Liver (tissue), 9 donors: ENCODE data around the gene MAN2A2. TPM values are rescaled to one million over a fixed set of nuclear protein-coding genes. Genes with fewer than 3 reads are reported as not detected.

Source experiments
- DNase-seq: peaks from one replicate; pipeline ENCODE4 v3.0.0-alpha.2; 2017; ENCODE audit warnings: low spot score
- H3K27ac ChIP-seq, 2 donors: one replicate each; pipeline ENCODE4 v1.7.0; 2013; ENCODE audit warnings: inconsistent platforms in 2 of 2, low read length in 2 of 2, control low read depth in 1 of 2, low read depth in 1 of 2, mild to moderate bottlenecking in 1 of 2
- H3K27me3 ChIP-seq, 4 donors: one replicate each; pipeline versions ENCODE4 v1.6.1 to v1.7.0; 2013; ENCODE audit warnings: low read length in 3 of 4, inconsistent platforms in 1 of 4, mild to moderate bottlenecking in 1 of 4, moderate library complexity in 1 of 4; ENCODE audit not compliant: control insufficient read depth in 4 of 4, insufficient read depth in 4 of 4
- H3K36me3 ChIP-seq, 4 donors: one replicate each; pipeline versions ENCODE4 v1.6.1 to v1.7.0; 2013; ENCODE audit warnings: low read length in 3 of 4, mild to moderate bottlenecking in 3 of 4, low read depth in 1 of 4, moderate library complexity in 1 of 4; ENCODE audit not compliant: control insufficient read depth in 4 of 4, insufficient read depth in 3 of 4
- H3K4me1 ChIP-seq, 4 donors: one replicate each; pipeline versions ENCODE4 v1.6.1 to v1.7.0; 2013; ENCODE audit warnings: low read length in 3 of 4, mild to moderate bottlenecking in 3 of 4, moderate library complexity in 1 of 4; ENCODE audit not compliant: control insufficient read depth in 4 of 4, insufficient read depth in 4 of 4
- H3K4me3 ChIP-seq, 3 donors: one replicate each; pipeline versions ENCODE4 v1.6.1 to v1.7.0; 2013; ENCODE audit warnings: low read length in 3 of 3, control low read depth in 1 of 3, low read depth in 1 of 3, mild to moderate bottlenecking in 1 of 3
- H3K9ac ChIP-seq, 2 donors: one replicate each; pipeline ENCODE4 v1.7.0; 2013; ENCODE audit warnings: low read length in 2 of 2, mild to moderate bottlenecking in 2 of 2, moderate library complexity in 2 of 2, control low read depth in 1 of 2, low read depth in 1 of 2
- H3K9me3 ChIP-seq, 4 donors: one replicate each; pipeline versions ENCODE4 v1.6.1 to v1.7.0; 2013; ENCODE audit warnings: low read length in 3 of 4; ENCODE audit not compliant: control insufficient read depth in 4 of 4
- ATF3 ChIP-seq: IDR thresholded peaks from 2 replicates; pipeline ENCODE4 v1.6.1; 2016; ENCODE audit warnings: antibody characterized with exemption
- CTCF ChIP-seq: fragments of 150-350 bp; IDR thresholded peaks from 2 replicates; pipeline ENCODE4 v1.5.1; 2017; ENCODE audit warnings: improper control_type of control experiment, low read depth, low read length; ENCODE audit not compliant: missing input control
- EGR1 ChIP-seq, 2 donors: IDR thresholded peaks; 2 replicates each; pipeline ENCODE4 v1.6.1; 2016 to 2018; ENCODE audit warnings: antibody characterized with exemption in 2 of 2, low read depth in 2 of 2
- FOXA1 ChIP-seq: IDR thresholded peaks from 2 replicates; pipeline ENCODE4 v1.6.1; 2016; ENCODE audit warnings: antibody characterized with exemption
- FOXA2 ChIP-seq: IDR thresholded peaks from 2 replicates; pipeline ENCODE4 v1.6.1; 2016; ENCODE audit warnings: antibody characterized with exemption
- GABPA ChIP-seq, 2 donors: IDR thresholded peaks in 1 of 2; conservative IDR thresholded peaks in 1 of 2; 2 replicates each; pipeline ENCODE4 v1.6.1; 2016; ENCODE audit warnings: antibody characterized with exemption in 2 of 2, mild to moderate bottlenecking in 1 of 2, moderate library complexity in 1 of 2
- HNF4A ChIP-seq, 2 donors: conservative IDR thresholded peaks; 2 replicates each; pipeline ENCODE4 v1.6.1; 2016; ENCODE audit warnings: antibody characterized with exemption in 2 of 2, mild to moderate bottlenecking in 2 of 2
- HNF4G ChIP-seq: IDR thresholded peaks from 2 replicates; pipeline ENCODE4 v1.6.1; 2016; ENCODE audit warnings: antibody characterized with exemption
- JUND ChIP-seq, 2 donors: IDR thresholded peaks; 2 replicates each; pipeline ENCODE4 v1.6.1; 2016; ENCODE audit warnings: antibody characterized with exemption in 2 of 2
- MAX ChIP-seq: IDR thresholded peaks from 2 replicates; pipeline ENCODE4 v1.6.1; 2016; ENCODE audit warnings: antibody characterized with exemption
- NR2F2 ChIP-seq: IDR thresholded peaks from 2 replicates; pipeline ENCODE4 v1.6.1; 2016; ENCODE audit warnings: antibody characterized with exemption
- RAD21 ChIP-seq, 2 donors: IDR thresholded peaks; 2 replicates each; pipeline ENCODE4 v1.6.1; 2016; ENCODE audit warnings: antibody characterized with exemption in 2 of 2, mild to moderate bottlenecking in 2 of 2
- RXRA ChIP-seq, 2 donors: IDR thresholded peaks; 2 replicates each; pipeline ENCODE4 v1.6.1; 2017 to 2018; ENCODE audit warnings: antibody characterized with exemption in 2 of 2, mild to moderate bottlenecking in 1 of 2
- SP1 ChIP-seq: IDR thresholded peaks from 2 replicates; pipeline ENCODE4 v1.6.1; 2018; ENCODE audit warnings: antibody characterized with exemption, mild to moderate bottlenecking
- TAF1 ChIP-seq: conservative IDR thresholded peaks from 2 replicates; pipeline ENCODE4 v1.6.1; 2016; ENCODE audit warnings: antibody characterized with exemption, mild to moderate bottlenecking
- YY1 ChIP-seq: IDR thresholded peaks from 2 replicates; pipeline ENCODE4 v1.6.1; 2016; ENCODE audit warnings: antibody characterized with exemption, mild to moderate bottlenecking
- WGBS: extraction: QIAGEN DNeasy Blood & Tissue Kit; methylation state at CpG from one replicate; pipeline ENCODE4 v1.1.7; 2013; 5-methylcytosine and 5-hydroxymethylcytosine counted together
- polyA plus RNA-seq, 2 donors: library from polyadenylated mRNA; stranded (reverse) in 1 of 2; unstranded in 1 of 2; fragments of 200-250 nt in 1 of 2; fragments of >200 nt in 1 of 2; fragmentation: Nextera tagmentation in 1 of 2; extraction: Ambion mirVana in 1 of 2; gene quantifications; one replicate each; pipeline versions ENCODE4 v1.2.1 to v1.2.3, GENCODE V29; 2013 to 2015
- total RNA-seq, 2 donors: library from RNA; depleted of rRNA; stranded (reverse); fragments of >200 nt; gene quantifications; one replicate each; pipeline ENCODE4 v1.2.3, GENCODE V29; 2014
- TF ChIP-seq, protein P1 (sequence below): IDR thresholded peaks from 2 replicates; pipeline ENCODE4 v1.6.1; 2016; ENCODE audit warnings: antibody characterized with exemption
- TF ChIP-seq, protein P2 (sequence below): IDR thresholded peaks from 2 replicates; pipeline ENCODE4 v1.6.1; 2016; ENCODE audit warnings: antibody characterized with exemption, mild to moderate bottlenecking
- donor health status: healthy.
- donor health status: healthy.
- donor health status: healthy.
- donor health status: healthy.
- donor health status: healthy.

The MAN2A2 gene
- total and polyA plus RNA-seq, 4 donors = 17.3 to 111 (median 50.9) TPM

DNA sequence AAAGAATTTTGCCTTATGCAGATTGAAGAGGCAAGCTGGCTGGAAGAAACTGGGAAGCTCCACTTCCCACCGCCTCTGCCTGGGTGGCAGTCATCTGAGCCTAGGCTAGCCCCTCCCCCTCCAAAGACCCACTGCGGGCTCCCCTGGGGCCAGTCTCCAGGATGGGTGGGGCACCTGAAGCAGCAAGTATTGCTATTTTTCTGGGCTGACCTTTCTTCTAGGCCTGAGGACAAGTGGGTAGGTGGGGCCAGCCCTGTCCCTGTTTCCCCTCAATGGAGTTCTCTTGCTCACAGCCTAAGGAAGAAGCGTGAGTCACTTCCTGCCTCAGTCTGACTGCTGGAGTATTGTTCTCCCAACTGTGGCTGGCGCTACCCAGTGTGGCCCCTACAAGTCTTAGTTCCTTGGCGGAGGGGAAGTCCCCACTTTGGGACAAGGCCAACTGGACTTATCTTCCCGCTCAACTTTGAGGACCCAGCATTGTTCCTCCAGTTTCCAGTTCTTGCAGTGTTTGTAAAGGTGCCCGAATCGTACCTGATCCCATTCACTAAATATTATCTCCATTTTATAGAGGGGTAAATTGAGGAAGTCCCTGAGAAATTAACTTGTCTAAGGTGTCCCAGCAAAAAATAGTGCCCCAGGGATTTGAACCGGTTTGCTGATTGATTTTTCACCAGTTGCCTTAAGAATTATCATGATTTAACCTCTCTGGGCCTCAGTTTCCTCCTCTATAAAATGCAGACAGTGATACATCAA lies 33.3 kb upstream of the MAN2A2 start:
- no peak for TF ChIP-seq HNF4G
- no peak for TF ChIP-seq GABPA (IDR thresholded peaks at IDR 0.05 in 1 of 2, conservative IDR thresholded peaks at IDR 0.05 in 1 of 2)
- TF ChIP-seq RXRA (IDR thresholded peaks at IDR 0.05) = peak in 1 of 2 donors; percentile 46
- no peak for TF ChIP-seq MAX
- peak; percentile 65 to 70 for TF ChIP-seq JUND (IDR thresholded peaks at IDR 0.05)
- TF ChIP-seq SP1 = peak; percentile 53
- TF ChIP-seq, protein P1, sequence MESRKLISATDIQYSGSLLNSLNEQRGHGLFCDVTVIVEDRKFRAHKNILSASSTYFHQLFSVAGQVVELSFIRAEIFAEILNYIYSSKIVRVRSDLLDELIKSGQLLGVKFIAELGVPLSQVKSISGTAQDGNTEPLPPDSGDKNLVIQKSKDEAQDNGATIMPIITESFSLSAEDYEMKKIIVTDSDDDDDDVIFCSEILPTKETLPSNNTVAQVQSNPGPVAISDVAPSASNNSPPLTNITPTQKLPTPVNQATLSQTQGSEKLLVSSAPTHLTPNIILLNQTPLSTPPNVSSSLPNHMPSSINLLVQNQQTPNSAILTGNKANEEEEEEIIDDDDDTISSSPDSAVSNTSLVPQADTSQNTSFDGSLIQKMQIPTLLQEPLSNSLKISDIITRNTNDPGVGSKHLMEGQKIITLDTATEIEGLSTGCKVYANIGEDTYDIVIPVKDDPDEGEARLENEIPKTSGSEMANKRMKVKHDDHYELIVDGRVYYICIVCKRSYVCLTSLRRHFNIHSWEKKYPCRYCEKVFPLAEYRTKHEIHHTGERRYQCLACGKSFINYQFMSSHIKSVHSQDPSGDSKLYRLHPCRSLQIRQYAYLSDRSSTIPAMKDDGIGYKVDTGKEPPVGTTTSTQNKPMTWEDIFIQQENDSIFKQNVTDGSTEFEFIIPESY = no peak
- peak; percentile 6 to 24 for TF ChIP-seq RAD21 (IDR thresholded peaks at IDR 0.05)
- no peak for TF ChIP-seq CTCF
- TF ChIP-seq YY1 = no peak
- peak; percentile 43 for TF ChIP-seq NR2F2
- no peak for TF ChIP-seq HNF4A (conservative IDR thresholded peaks at IDR 0.05)
- TF ChIP-seq, protein P2, sequence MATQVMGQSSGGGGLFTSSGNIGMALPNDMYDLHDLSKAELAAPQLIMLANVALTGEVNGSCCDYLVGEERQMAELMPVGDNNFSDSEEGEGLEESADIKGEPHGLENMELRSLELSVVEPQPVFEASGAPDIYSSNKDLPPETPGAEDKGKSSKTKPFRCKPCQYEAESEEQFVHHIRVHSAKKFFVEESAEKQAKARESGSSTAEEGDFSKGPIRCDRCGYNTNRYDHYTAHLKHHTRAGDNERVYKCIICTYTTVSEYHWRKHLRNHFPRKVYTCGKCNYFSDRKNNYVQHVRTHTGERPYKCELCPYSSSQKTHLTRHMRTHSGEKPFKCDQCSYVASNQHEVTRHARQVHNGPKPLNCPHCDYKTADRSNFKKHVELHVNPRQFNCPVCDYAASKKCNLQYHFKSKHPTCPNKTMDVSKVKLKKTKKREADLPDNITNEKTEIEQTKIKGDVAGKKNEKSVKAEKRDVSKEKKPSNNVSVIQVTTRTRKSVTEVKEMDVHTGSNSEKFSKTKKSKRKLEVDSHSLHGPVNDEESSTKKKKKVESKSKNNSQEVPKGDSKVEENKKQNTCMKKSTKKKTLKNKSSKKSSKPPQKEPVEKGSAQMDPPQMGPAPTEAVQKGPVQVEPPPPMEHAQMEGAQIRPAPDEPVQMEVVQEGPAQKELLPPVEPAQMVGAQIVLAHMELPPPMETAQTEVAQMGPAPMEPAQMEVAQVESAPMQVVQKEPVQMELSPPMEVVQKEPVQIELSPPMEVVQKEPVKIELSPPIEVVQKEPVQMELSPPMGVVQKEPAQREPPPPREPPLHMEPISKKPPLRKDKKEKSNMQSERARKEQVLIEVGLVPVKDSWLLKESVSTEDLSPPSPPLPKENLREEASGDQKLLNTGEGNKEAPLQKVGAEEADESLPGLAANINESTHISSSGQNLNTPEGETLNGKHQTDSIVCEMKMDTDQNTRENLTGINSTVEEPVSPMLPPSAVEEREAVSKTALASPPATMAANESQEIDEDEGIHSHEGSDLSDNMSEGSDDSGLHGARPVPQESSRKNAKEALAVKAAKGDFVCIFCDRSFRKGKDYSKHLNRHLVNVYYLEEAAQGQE = no peak
- no peak for TF ChIP-seq FOXA2
- no peak for TF ChIP-seq TAF1
- no peak for TF ChIP-seq EGR1 (IDR thresholded peaks at IDR 0.05; ENCODE audit: low read depth in 2 of 2)
- TF ChIP-seq ATF3 = no peak
- no peak for TF ChIP-seq FOXA1
- H3K4me1 ChIP-seq = peaks cover 4 to 54% (median 38%) of the 10 kb centered on the region in 4 donors
- no peaks in the 10 kb centered on the region for H3K9me3 ChIP-seq
- H3K36me3 ChIP-seq = no peaks in the 10 kb centered on the region
- peak overlapping the region in 1 of 2 donors; percentile 83 for H3K9ac ChIP-seq
- H3K27me3 ChIP-seq = no peaks in the 10 kb centered on the region
- DNase-seq = peak; percentile 64
- WGBS = 63% methylated on average over 9 of the region's 9 CpGs
- peak overlapping the region; percentile 88 to 90 for H3K27ac ChIP-seq
- H3K4me3 ChIP-seq = peak overlapping the region in 1 of 3 donors; percentile 89
